IMR-90 (cell line): ENCODE results near the gene TTLL4. TPM values are rescaled to one million over a fixed set of nuclear protein-coding genes. Genes with fewer than 3 reads are reported as not detected.

Experiments used
- ATAC-seq: fragments of 200-7000 bp; cut with Tn5 transposase; 2 replicates; pipeline ENCODE4 v1.9.1; 2020; ENCODE audit warnings: low read depth, mild to moderate bottlenecking, moderate library complexity
- BruUV-seq: library from RNA; stranded (reverse); fragments of 400-500 nt; replicated peaks from 2 replicates; lab custom pipeline; 2021; lab: Mats Ljungman, UMichigan
- CTCF ChIA-PET: fragments of 300-600 bp; formaldehyde crosslinking; extraction: SDS; loops from one replicate; lab custom pipeline; 2021; ENCODE audit warnings: antibody characterized with exemption; lab: Yijun Ruan, JAX
- POLR2A ChIA-PET: fragments of 300-600 bp; sonication (Branson Sonifier 250); formaldehyde crosslinking; loops from one replicate; lab custom pipeline; 2022; ENCODE audit warnings: antibody characterized with exemption; ENCODE audit not compliant: unreplicated experiment; lab: Charles Lee
- DNase-seq: peaks from one replicate; pipeline ENCODE4 v3.0.0; 2013
- H2AFZ ChIP-seq: replicated peaks from 2 replicates; pipeline ENCODE3; 2013; ENCODE audit warnings: low read length, mild to moderate bottlenecking; ENCODE audit not compliant: poor library complexity
- H2AK5ac ChIP-seq: 2 replicates; pipeline ENCODE4 v1.6.1; 2013; ENCODE audit warnings: low read depth, low read length, inconsistent platforms
- H2AK9ac ChIP-seq: replicated peaks from 2 replicates; pipeline ENCODE3; 2013; ENCODE audit warnings: mild to moderate bottlenecking, low read depth, low read length, moderate library complexity; ENCODE audit not compliant: poor library complexity
- H2BK120ac ChIP-seq: 2 replicates; pipeline ENCODE4 v1.6.1; 2013; ENCODE audit warnings: low read depth, low read length, inconsistent platforms
- H2BK15ac ChIP-seq: 3 replicates; pipeline ENCODE4 v1.6.1; 2013; ENCODE audit warnings: low read depth, low read length, inconsistent platforms
- H2BK20ac ChIP-seq: 2 replicates; pipeline ENCODE4 v1.6.1; 2013; ENCODE audit warnings: low read depth, mild to moderate bottlenecking, inconsistent platforms, low read length, moderate library complexity
- H2BK5ac ChIP-seq: 2 replicates; pipeline ENCODE4 v1.6.1; 2013; ENCODE audit warnings: mild to moderate bottlenecking, low read depth, low read length, inconsistent platforms; ENCODE audit not compliant: poor library complexity, severe bottlenecking
- H3K14ac ChIP-seq: replicated peaks from 2 replicates; pipeline ENCODE4 v1.6.1; 2013; ENCODE audit warnings: low read depth, low read length, inconsistent platforms
- H3K18ac ChIP-seq: 2 replicates; pipeline ENCODE4 v1.6.1; 2013; ENCODE audit warnings: low read depth, low read length, control low read depth
- H3K23ac ChIP-seq: 2 replicates; pipeline ENCODE4 v1.6.1; 2013; ENCODE audit warnings: low read depth, low read length, inconsistent platforms
- H3K27ac ChIP-seq: 2 replicates; pipeline ENCODE4 v1.5.1; 2013; ENCODE audit warnings: mild to moderate bottlenecking, control low read depth, low read length; ENCODE audit not compliant: insufficient read depth
- H3K27me3 ChIP-seq: 2 replicates; pipeline ENCODE4 v1.6.1; 2013; ENCODE audit warnings: low read length; ENCODE audit not compliant: control insufficient read depth, insufficient read depth
- H3K36me3 ChIP-seq: 2 replicates; pipeline ENCODE4 v1.6.1; 2013; ENCODE audit warnings: low read length, mixed read lengths; ENCODE audit not compliant: control insufficient read depth, insufficient read depth
- H3K4ac ChIP-seq: 2 replicates; pipeline ENCODE4 v1.6.1; 2013; ENCODE audit warnings: low read depth, low read length, inconsistent platforms
- H3K4me1 ChIP-seq: 2 replicates; pipeline ENCODE4 v1.6.1; 2013; ENCODE audit warnings: low read length, mixed read lengths; ENCODE audit not compliant: control insufficient read depth, insufficient read depth
- H3K4me2 ChIP-seq: 2 replicates; pipeline ENCODE4 v1.6.1; 2013; ENCODE audit warnings: low read depth, mild to moderate bottlenecking, control low read depth, low read length, moderate library complexity
- H3K4me3 ChIP-seq: 2 replicates; pipeline ENCODE4 v1.5.1; 2013; ENCODE audit warnings: low read depth, mild to moderate bottlenecking, control low read depth, low read length, moderate library complexity; ENCODE audit not compliant: insufficient read depth
- H3K56ac ChIP-seq: 2 replicates; pipeline ENCODE4 v1.6.1; 2013; ENCODE audit warnings: low read length, inconsistent platforms; ENCODE audit not compliant: insufficient read depth; ENCODE audit errors: extremely low read depth
- H3K79me1 ChIP-seq, 2 experiments: 2 replicates each; pipeline ENCODE4 v1.6.1; 2013; ENCODE audit warnings: low read length in 2 of 2, inconsistent platforms in 1 of 2, low read depth in 1 of 2
- H3K9ac ChIP-seq: 2 replicates; pipeline ENCODE4 v1.6.1; 2013; ENCODE audit warnings: low read depth, low read length, control low read depth
- H3K9me1 ChIP-seq: 2 replicates; pipeline ENCODE4 v1.6.1; 2013; ENCODE audit warnings: low read length, inconsistent platforms; ENCODE audit not compliant: insufficient read depth
- H3K9me3 ChIP-seq: 2 replicates; pipeline ENCODE4 v1.6.1; 2013; ENCODE audit warnings: low read length; ENCODE audit not compliant: control insufficient read depth, insufficient read depth
- H4K20me1 ChIP-seq: 2 replicates; pipeline ENCODE4 v1.6.1; 2013; ENCODE audit warnings: low read length, inconsistent platforms; ENCODE audit not compliant: insufficient read depth
- H4K5ac ChIP-seq: 2 replicates; pipeline ENCODE4 v1.6.1; 2013; ENCODE audit warnings: mild to moderate bottlenecking, low read depth, low read length, control low read depth
- H4K8ac ChIP-seq, 2 experiments: 2 replicates each; pipeline ENCODE4 v1.6.1; 2013; ENCODE audit warnings: low read depth in 2 of 2, low read length in 2 of 2, control low read depth in 1 of 2, inconsistent platforms in 1 of 2
- H4K91ac ChIP-seq: 2 replicates; pipeline ENCODE4 v1.6.1; 2013; ENCODE audit warnings: low read depth, low read length, inconsistent platforms; ENCODE audit not compliant: insufficient read depth
- BHLHE40 ChIP-seq: fragments of 150-350 bp; IDR thresholded peaks from 2 replicates; pipeline ENCODE4 v1.6.1; 2016; ENCODE audit warnings: mild to moderate bottlenecking, low read depth, low read length
- CEBPB ChIP-seq: IDR thresholded peaks from 2 replicates; pipeline ENCODE4 v1.6.1; 2012; ENCODE audit warnings: low read depth, low read length, improper control_type of control experiment
- CHD1 ChIP-seq: IDR thresholded peaks from 2 replicates; pipeline ENCODE4 v1.6.1; 2012; ENCODE audit warnings: low read depth, low read length, improper control_type of control experiment
- FOS ChIP-seq: fragments of 150-350 bp; IDR thresholded peaks from 2 replicates; pipeline ENCODE4 v1.6.1; 2016; ENCODE audit warnings: low read depth, low read length
- MAFK ChIP-seq: IDR thresholded peaks from 2 replicates; pipeline ENCODE4 v1.6.1; 2012; ENCODE audit warnings: low read depth, low read length, improper control_type of control experiment
- MAZ ChIP-seq: IDR thresholded peaks from 2 replicates; pipeline ENCODE4 v1.6.1; 2012; ENCODE audit warnings: low read depth, mild to moderate bottlenecking, low read length, improper control_type of control experiment, moderate library complexity, borderline replicate concordance
- MXI1 ChIP-seq: IDR thresholded peaks from 2 replicates; pipeline ENCODE4 v1.6.1; 2012; ENCODE audit warnings: low read depth, mild to moderate bottlenecking, low read length, moderate library complexity, borderline replicate concordance
- NFE2L2 ChIP-seq: fragments of 150-350 bp; IDR thresholded peaks from 2 replicates; pipeline ENCODE4 v1.6.1; 2016; ENCODE audit warnings: low read depth, mild to moderate bottlenecking, low read length
- POLR2A ChIP-seq: IDR thresholded peaks from 2 replicates; pipeline ENCODE4 v1.6.1; 2012; ENCODE audit warnings: mild to moderate bottlenecking, low read depth, low read length
- RAD21 ChIP-seq: IDR thresholded peaks from 2 replicates; pipeline ENCODE4 v1.6.1; 2012; ENCODE audit warnings: low read length, improper control_type of control experiment
- RCOR1 ChIP-seq: IDR thresholded peaks from 2 replicates; pipeline ENCODE4 v1.6.1; 2012; ENCODE audit warnings: mild to moderate bottlenecking, low read length, improper control_type of control experiment; ENCODE audit not compliant: insufficient replicate concordance
- RFX5 ChIP-seq: IDR thresholded peaks from 2 replicates; pipeline ENCODE4 v1.8.0; 2012; ENCODE audit warnings: low read depth, mild to moderate bottlenecking, low read length, moderate library complexity
- SMC3 ChIP-seq: fragments of 150-350 bp; IDR thresholded peaks from 2 replicates; pipeline ENCODE4 v1.6.1; 2016; ENCODE audit warnings: low read depth, mild to moderate bottlenecking, antibody characterized with exemption, low read length, moderate library complexity
- WGBS, 2 experiments: methylation state at CpG; one replicate each; pipeline versions ENCODE4 v1.1.5 to v1.1.7; 2013; ENCODE audit warnings: missing lambda C conversion rate in 2 of 2; ENCODE audit not compliant: insufficient read length in 1 of 2; ENCODE audit errors: extremely low coverage in 2 of 2; 5-methylcytosine and 5-hydroxymethylcytosine counted together
- dilution Hi-C: fragments of 300-500 bp; cut with HindIII; formaldehyde crosslinking; loops from one replicate; pipeline ENCODE4 v1.14.3; 2018; ENCODE audit warnings: low sequenced_read_pairs; ENCODE audit not compliant: unreplicated experiment
- in situ Hi-C: fragments of 300-500 bp; cut with MboI; formaldehyde crosslinking; loops from 3 replicates; pipeline ENCODE4 v1.14.3; 2019; ENCODE audit warnings: low sequenced_read_pairs, inconsistent platforms, mixed read lengths
- intact Hi-C: fragments of 100-400 bp; cut with micrococcal nuclease; formaldehyde crosslinking; loops from 2 replicates; pipeline ENCODE4 v1.10.0; 2022
- polyA plus RNA-seq, 3 experiments: library from polyadenylated mRNA; depleted of rRNA; stranded (reverse); fragments of >200 nt; gene quantifications; 2 replicates each; pipeline ENCODE4 v1.2.3, GENCODE V29; 2012; ENCODE audit warnings: low replicate concordance in 1 of 3
- total RNA-seq: library from RNA; depleted of rRNA; stranded (reverse); fragments of >200 nt; gene quantifications from 2 replicates; pipeline ENCODE4 v1.2.3, GENCODE V29; 2012
- TF ChIP-seq, protein P1 (sequence below): fragments of 150-350 bp; IDR thresholded peaks from 2 replicates; pipeline ENCODE4 v1.6.1; 2017; ENCODE audit warnings: mild to moderate bottlenecking, antibody characterized with exemption, low read length, low read depth
- TF ChIP-seq, protein P2 (sequence below): conservative IDR thresholded peaks from 2 replicates; pipeline ENCODE4 v1.5.1; 2012; ENCODE audit warnings: mild to moderate bottlenecking, low read depth, low read length, improper control_type of control experiment
- TF ChIP-seq, protein P3 (sequence below): fragments of 150-350 bp; IDR thresholded peaks from 2 replicates; pipeline ENCODE4 v1.6.1; 2016; ENCODE audit warnings: low read depth, mild to moderate bottlenecking, low read length, moderate library complexity, borderline replicate concordance

The TTLL4 gene
- total and polyA plus RNA-seq, 2 of the 4 experiments (the other 2 are of a cell fraction): 9.0 to 22.9 TPM

DNA sequence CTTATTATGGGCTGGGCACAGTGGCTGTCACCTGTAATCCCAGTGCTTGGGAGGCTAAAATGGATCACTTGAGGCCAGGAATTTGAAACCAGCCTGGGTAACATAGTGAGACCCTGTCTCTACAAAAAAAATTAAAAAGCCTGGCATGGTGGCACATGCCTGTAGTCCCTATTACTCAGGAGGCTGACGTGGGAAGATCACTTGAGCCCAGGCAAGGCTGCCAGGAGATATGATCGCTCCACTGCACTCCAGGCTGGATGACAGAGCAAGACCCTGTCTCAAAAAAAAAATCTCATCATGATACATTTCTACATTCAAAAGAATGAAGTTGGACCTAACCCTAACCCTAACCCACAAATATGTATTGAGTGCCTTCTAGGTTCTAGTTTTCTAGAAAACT, 51.2 kb downstream of the TTLL4 start:
- CTCF ChIA-PET: interaction anchor here (0.9 kb wide), 1 partner anchor 51 kb away, joined by 3 read pairs; the partner anchor contains the start of gene TTLL4
- Histone ChIP-seq H3K27me3 (no peaks in the 10 kb centered on the region), H4K91ac (no peak overlapping the region), H3K36me3 (peaks cover 5% of the 10 kb centered on the region; the same call in 1 of the 2 replicates), H3K14ac (no peak overlapping the region), H2AK5ac (no peak overlapping the region), H3K18ac (no peak overlapping the region), H3K4ac (no peak overlapping the region), H4K5ac (no peak overlapping the region), H3K9me3 (no peaks in the 10 kb centered on the region), H3K4me3 (no peak overlapping the region), H3K79me1 (no peaks in the 10 kb centered on the region), H3K4me1 (no peaks in the 10 kb centered on the region), H2BK15ac (no peak overlapping the region), H3K9me1 (no peaks in the 10 kb centered on the region), H3K23ac (no peak overlapping the region), H4K20me1 (no peaks in the 10 kb centered on the region), H3K9ac (no peak overlapping the region), H2AK9ac (no peak overlapping the region), H3K4me2 (no peak overlapping the region), H3K56ac (no peak overlapping the region), H4K8ac (no peak overlapping the region), H3K27ac (no peak overlapping the region), H2BK120ac (no peak overlapping the region), H2BK20ac (no peak overlapping the region), H2AFZ (no peak overlapping the region), H2BK5ac (no peak overlapping the region)
- no TSS peak for BruUV-seq
- no CpG with 5 or more reads among the region's 2 CpGs for WGBS, 2 experiments
- POLR2A ChIA-PET: no interaction called here
- intact Hi-C loops: no loop called here
- DNase-seq (no peak), ATAC-seq (no peak)
- dilution Hi-C loops: no loop called here
- TF ChIP-seq CHD1 (no peak), NFE2L2 (no peak), POLR2A (no peak), CEBPB (no peak), RFX5 (no peak), MAZ (no peak), SMC3 (no peak), BHLHE40 (no peak), RCOR1 (no peak), FOS (no peak), RAD21 (no peak), MXI1 (no peak), MAFK (no peak)
- TF ChIP-seq, protein P1, sequence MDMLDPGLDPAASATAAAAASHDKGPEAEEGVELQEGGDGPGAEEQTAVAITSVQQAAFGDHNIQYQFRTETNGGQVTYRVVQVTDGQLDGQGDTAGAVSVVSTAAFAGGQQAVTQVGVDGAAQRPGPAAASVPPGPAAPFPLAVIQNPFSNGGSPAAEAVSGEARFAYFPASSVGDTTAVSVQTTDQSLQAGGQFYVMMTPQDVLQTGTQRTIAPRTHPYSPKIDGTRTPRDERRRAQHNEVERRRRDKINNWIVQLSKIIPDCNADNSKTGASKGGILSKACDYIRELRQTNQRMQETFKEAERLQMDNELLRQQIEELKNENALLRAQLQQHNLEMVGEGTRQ: no peak
- TF ChIP-seq, protein P2, sequence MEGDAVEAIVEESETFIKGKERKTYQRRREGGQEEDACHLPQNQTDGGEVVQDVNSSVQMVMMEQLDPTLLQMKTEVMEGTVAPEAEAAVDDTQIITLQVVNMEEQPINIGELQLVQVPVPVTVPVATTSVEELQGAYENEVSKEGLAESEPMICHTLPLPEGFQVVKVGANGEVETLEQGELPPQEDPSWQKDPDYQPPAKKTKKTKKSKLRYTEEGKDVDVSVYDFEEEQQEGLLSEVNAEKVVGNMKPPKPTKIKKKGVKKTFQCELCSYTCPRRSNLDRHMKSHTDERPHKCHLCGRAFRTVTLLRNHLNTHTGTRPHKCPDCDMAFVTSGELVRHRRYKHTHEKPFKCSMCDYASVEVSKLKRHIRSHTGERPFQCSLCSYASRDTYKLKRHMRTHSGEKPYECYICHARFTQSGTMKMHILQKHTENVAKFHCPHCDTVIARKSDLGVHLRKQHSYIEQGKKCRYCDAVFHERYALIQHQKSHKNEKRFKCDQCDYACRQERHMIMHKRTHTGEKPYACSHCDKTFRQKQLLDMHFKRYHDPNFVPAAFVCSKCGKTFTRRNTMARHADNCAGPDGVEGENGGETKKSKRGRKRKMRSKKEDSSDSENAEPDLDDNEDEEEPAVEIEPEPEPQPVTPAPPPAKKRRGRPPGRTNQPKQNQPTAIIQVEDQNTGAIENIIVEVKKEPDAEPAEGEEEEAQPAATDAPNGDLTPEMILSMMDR: no peak
- TF ChIP-seq, protein P3, sequence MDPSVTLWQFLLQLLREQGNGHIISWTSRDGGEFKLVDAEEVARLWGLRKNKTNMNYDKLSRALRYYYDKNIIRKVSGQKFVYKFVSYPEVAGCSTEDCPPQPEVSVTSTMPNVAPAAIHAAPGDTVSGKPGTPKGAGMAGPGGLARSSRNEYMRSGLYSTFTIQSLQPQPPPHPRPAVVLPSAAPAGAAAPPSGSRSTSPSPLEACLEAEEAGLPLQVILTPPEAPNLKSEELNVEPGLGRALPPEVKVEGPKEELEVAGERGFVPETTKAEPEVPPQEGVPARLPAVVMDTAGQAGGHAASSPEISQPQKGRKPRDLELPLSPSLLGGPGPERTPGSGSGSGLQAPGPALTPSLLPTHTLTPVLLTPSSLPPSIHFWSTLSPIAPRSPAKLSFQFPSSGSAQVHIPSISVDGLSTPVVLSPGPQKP: no peak
- in situ Hi-C loops: no loop called here
